Measurements from ENCODE around the gene RCAN3.
"Not testable (repeated sequence)": the region's sequence is repeated elsewhere in the genome, so short reads cannot be mapped to it uniquely, and the experiment has no call there.

Gene RCAN3

DNA sequence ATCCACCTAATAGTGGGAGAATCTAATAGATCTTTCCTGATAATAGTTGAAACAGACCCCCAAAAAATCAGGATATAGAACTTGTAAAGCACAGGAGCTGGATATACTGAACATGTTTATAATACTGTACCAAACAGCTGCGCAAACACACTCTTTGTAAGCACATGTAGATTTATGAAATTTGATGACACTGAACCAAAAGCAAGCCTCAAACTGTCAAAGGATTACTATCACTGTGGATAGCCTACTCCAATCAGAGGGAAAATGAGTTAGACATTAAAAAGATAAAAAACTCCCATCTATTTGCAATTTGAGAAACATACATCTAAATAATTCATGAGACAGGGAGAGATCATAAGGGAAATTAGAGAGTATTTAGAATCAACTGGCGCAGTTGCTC, 26.1 kb downstream of the RCAN3 start:
- Histone ChIP-seq H3K9ac (ENCODE audit: insufficient read length) (no peak overlapping the region), H3K9me3 (ENCODE audit: low read depth, low read length) (no peaks in the 10 kb centered on the region)
- no peak for DNase-seq (ENCODE audit: low read depth, low spot score)

DNA sequence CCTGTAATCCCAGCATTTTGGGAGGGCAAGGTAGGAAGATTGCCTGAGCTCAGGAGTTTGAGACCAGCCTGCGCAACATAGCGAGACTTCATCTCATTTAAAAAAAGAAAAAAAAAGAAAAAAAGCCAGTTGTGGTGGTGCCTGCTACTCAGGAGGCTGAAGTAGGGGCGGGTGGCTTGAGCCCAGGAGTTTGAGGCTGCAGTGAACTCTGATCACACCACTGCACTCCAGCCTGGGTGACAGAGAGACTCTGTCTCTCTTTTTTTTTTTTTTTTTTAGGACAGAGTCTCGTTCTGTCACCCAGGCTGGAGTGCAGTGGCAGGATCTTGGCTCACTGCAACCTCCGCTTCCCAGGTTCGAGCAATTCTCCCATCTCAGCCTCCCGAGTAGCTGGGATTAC, 26.7 kb downstream of the RCAN3 start:
- DNase-seq (ENCODE audit: low read depth, low spot score); H3K4me3 ChIP-seq; H3K9ac ChIP-seq (ENCODE audit: insufficient read length); H3K27ac ChIP-seq; H3K9me3 ChIP-seq (ENCODE audit: low read depth, low read length); H3K36me3 ChIP-seq (ENCODE audit: insufficient read depth, low read length): not testable (repeated sequence)

More for the DNA sequence above, 26.1 kb downstream of the RCAN3 start:
- TF ChIP-seq POLR2AphosphoS5 (IDR thresholded peaks at IDR 0.05; ENCODE audit: borderline replicate concordance, low read depth, low read length) (no peak), FOXP2 (optimal IDR thresholded peaks at IDR 0.05; ENCODE audit: control extremely low read depth, extremely low read length, insufficient read depth) (no peak), EZH2 (IDR thresholded peaks at IDR 0.05) (no peak)
- Histone ChIP-seq H3K27ac (no peak overlapping the region), H3K36me3 (ENCODE audit: insufficient read depth, low read length) (no peaks in the 10 kb centered on the region), H3K4me3 (no peak overlapping the region)

DNA sequence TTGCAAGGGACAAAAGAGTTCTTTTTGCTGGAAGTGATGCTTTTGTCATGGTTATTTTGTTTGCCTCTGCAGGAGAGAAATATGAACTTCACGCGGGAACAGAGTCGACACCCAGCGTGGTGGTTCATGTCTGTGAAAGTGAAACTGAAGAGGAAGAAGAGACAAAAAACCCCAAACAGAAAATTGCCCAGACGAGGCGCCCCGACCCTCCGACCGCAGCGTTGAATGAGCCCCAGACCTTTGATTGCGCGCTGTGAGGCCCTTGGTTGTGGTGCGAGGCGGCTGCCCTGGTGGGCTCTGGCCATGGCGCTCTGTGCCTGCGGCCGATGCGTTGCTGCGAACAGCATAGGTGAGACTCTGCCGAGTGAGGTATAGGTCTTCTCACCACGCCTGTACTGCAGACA, 32.4 kb downstream of the RCAN3 start:
- TF ChIP-seq POLR2AphosphoS5 (IDR thresholded peaks at IDR 0.05; ENCODE audit: borderline replicate concordance, low read depth, low read length) (no peak), EZH2 (IDR thresholded peaks at IDR 0.05) (no peak), FOXP2 (optimal IDR thresholded peaks at IDR 0.05; ENCODE audit: control extremely low read depth, extremely low read length, insufficient read depth) (no peak)
- H3K4me3 ChIP-seq = no peak overlapping the region
- peak overlapping the region; percentile 7; the same call in 1 of the 2 replicates for H3K27ac ChIP-seq
- H3K36me3 ChIP-seq (ENCODE audit: insufficient read depth, low read length) = peaks cover 5% of the 10 kb centered on the region; the same call in 1 of the 2 replicates
- no peak for DNase-seq (ENCODE audit: low read depth, low spot score)
- H3K9me3 ChIP-seq (ENCODE audit: low read depth, low read length) = no peaks in the 10 kb centered on the region
- no peak overlapping the region for H3K9ac ChIP-seq (ENCODE audit: insufficient read length)

DNA sequence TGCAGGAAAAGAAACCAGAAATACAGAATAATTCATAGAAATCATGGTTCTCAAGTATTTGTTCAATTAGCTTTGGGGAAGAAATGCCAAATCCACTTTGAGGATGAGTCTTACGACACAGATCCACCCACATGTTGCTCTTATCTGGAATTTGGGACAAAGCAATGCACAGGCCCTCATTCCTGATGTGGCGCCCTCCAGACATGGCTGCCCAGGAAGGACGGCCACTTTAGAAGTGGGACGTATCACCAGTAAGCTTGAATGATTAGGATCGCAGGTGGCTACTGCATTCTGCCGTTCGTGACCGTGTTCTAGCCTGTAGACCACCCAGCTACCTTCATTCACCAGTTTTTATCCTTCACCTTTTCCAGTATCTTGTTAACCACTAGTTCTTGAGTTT, 33.1 kb downstream of the RCAN3 start:
- no peak for DNase-seq (ENCODE audit: low read depth, low spot score)
- H3K27ac ChIP-seq = peak overlapping the region; percentile 99
- TF ChIP-seq POLR2AphosphoS5 (IDR thresholded peaks at IDR 0.05; ENCODE audit: borderline replicate concordance, low read depth, low read length) (no peak), FOXP2 (optimal IDR thresholded peaks at IDR 0.05; ENCODE audit: control extremely low read depth, extremely low read length, insufficient read depth) (no peak), EZH2 (IDR thresholded peaks at IDR 0.05) (no peak)
- peak overlapping the region; percentile 69 for H3K9ac ChIP-seq (ENCODE audit: insufficient read length)
- peaks cover 5% of the 10 kb centered on the region; the same call in 1 of the 2 replicates for H3K36me3 ChIP-seq (ENCODE audit: insufficient read depth, low read length)
- H3K4me3 ChIP-seq = peak overlapping the region; percentile 74; the same call in 1 of the 2 replicates
- H3K9me3 ChIP-seq (ENCODE audit: low read depth, low read length) = no peaks in the 10 kb centered on the region

DNA sequence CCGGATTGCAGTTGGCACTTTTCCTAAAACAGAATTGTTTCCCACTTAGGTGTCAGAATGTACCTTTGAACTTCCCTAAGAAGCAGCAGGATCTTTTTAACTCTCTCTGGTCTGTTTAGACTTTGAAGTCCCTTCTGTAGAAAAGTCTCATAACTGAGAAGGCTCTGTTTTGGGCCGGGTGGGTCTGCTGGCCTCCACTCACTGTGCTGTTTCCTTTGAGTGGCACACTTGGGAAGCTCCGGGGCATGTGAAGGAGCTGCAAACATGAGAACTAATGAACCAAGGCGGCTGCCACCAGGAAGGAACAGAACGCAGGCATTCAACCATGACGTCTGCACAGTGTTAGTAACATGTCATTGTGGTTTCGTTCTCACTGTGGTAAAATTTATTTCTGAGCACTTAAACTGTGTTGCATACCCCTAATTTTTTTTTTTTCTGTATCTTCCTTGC, 33.8 kb downstream of the RCAN3 start:
- Histone ChIP-seq H3K4me3 (peak overlapping the region; percentile 74), H3K36me3 (ENCODE audit: insufficient read depth, low read length) (peaks cover 5% of the 10 kb centered on the region; the same call in 1 of the 2 replicates), H3K9ac (ENCODE audit: insufficient read length) (peak overlapping the region; percentile 69), H3K9me3 (ENCODE audit: low read depth, low read length) (no peaks in the 10 kb centered on the region), H3K27ac (peak overlapping the region; percentile 99)
- TF ChIP-seq POLR2AphosphoS5 (IDR thresholded peaks at IDR 0.05; ENCODE audit: borderline replicate concordance, low read depth, low read length) (peak; percentile 45; the same call in 1 of the 2 replicates), FOXP2 (optimal IDR thresholded peaks at IDR 0.05; ENCODE audit: control extremely low read depth, extremely low read length, insufficient read depth) (peak; percentile 96), EZH2 (IDR thresholded peaks at IDR 0.05) (no peak)
- DNase-seq (ENCODE audit: low read depth, low spot score) = peak; percentile 97

DNA sequence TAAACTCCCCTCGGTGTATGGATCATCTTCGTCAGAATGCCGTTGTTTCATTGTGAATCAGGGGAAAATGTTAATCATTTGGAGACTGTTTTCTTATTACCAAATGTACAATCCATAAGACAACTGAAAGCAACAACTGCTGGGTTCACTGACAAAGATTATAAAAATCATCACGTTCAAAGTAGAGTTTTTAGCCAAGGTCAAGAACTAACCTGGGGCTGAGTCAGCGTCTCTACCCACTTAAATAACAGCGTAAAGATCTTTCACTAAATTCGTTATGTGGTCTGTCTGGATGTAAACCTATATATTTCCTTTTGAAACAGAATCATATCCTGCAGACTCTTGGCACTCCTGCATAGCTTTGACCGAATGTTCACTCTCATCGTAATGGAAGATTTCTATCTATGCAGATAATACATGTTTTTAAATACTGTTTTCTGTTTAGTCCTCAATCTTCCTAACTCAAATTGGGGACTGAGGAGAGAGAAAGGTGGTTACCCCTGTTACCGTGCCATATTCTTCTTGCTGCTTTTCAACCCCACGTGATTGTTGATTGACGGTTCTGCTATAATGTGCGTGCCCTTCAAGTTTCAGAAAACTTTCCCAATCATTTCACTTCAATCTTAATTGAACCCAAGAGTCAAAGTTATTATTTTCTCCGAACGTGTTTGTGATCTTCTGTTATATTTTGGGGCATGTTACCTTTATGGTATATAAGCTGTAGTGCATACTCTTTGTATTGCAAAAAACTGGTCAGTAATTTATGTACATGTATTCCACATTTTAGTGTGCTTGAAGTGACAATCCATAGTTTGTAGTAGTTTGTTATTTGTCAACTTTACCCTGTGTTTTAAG, 37.6 kb downstream of the RCAN3 start:
- Histone ChIP-seq H3K9ac (ENCODE audit: insufficient read length) (peak overlapping the region; percentile 0), H3K9me3 (ENCODE audit: low read depth, low read length) (no peaks in the 10 kb centered on the region), H3K36me3 (ENCODE audit: insufficient read depth, low read length) (peaks cover 5% of the 10 kb centered on the region; the same call in 1 of the 2 replicates), H3K4me3 (no peak overlapping the region), H3K27ac (peak overlapping the region; percentile 56)
- TF ChIP-seq FOXP2 (optimal IDR thresholded peaks at IDR 0.05; ENCODE audit: control extremely low read depth, extremely low read length, insufficient read depth) = no peak
- no peak for TF ChIP-seq POLR2AphosphoS5 (IDR thresholded peaks at IDR 0.05; ENCODE audit: borderline replicate concordance, low read depth, low read length)
- TF ChIP-seq EZH2 (IDR thresholded peaks at IDR 0.05) = no peak
- no peak for DNase-seq (ENCODE audit: low read depth, low spot score)

DNA sequence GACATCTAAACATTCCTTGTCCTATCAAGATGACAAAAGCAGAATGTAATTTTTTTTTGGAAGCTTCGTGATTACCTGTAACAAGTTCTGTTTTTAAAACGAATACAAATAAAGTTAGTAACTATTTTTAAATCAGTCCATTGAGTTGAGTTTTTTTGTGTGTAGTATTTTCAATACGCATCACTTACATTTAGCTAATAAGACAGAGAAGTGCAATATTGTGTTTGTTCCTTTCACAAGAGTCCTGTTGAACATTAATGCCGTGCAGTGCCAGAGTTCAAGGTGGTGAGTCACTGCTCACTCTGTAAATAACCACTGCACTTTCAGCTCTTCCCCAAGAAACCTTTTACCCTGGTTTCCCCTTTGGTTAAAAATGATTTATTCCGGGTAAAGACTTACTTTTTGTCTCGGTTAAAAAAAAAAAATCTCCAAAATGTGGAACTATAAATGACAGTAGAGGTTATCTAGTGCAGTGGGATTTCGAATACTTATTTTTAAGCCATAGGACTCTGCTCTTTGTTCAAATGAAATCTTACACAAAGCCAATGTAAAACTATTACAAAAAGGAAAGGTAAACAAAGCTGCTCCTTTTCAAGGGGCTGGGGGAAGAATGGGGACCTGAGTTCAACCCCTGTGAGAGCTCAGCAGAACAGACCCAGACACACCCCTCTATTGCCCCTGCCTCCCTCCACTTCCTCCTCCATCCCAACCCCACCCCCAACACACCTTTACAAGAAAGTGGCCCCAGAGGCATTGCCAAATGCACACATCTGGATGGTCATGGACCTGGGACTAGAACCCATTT, 38.5 kb downstream of the RCAN3 start:
- TF ChIP-seq FOXP2 (optimal IDR thresholded peaks at IDR 0.05; ENCODE audit: control extremely low read depth, extremely low read length, insufficient read depth) = no peak
- TF ChIP-seq POLR2AphosphoS5 (IDR thresholded peaks at IDR 0.05; ENCODE audit: borderline replicate concordance, low read depth, low read length) = no peak
- TF ChIP-seq EZH2 (IDR thresholded peaks at IDR 0.05) = no peak
- no peak overlapping the region for H3K27ac ChIP-seq
- no peaks in the 10 kb centered on the region for H3K9me3 ChIP-seq (ENCODE audit: low read depth, low read length)
- no peak for DNase-seq (ENCODE audit: low read depth, low spot score)
- H3K9ac ChIP-seq (ENCODE audit: insufficient read length) = no peak overlapping the region
- H3K4me3 ChIP-seq = no peak overlapping the region
- peaks cover under 1% of the 10 kb centered on the region; the same call in 1 of the 2 replicates for H3K36me3 ChIP-seq (ENCODE audit: insufficient read depth, low read length)

DNA sequence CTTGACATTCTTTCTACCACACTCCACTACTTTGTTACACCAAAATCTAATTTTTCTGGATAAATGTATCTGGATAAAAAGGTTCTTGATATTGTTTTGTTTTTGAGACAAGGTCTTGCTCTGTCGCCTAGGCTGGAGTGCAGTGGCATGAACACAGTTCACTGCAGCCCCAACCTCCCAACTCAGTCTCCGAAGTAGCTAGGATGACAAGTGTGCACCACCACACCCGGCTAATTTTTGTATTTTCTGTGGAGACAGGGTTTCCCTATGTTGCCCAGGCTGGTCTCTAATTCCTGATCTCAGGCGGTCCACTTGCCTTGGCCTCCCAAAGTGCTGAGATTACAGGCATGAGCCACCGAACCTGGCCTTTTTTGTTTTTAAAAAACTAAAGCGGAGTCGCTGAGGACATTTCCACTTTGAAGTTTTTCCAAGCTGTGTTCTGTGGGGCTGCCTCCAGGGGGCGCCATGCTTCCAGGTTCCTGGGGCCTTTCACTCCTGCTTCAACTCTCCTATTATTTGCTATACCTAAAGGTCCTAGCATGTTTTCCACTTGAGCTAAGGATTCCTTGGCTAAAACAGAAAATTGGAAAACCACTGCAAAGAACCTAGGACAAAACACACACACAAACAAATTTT, 39.2 kb downstream of the RCAN3 start:
- TF ChIP-seq EZH2 (IDR thresholded peaks at IDR 0.05) (no peak), FOXP2 (optimal IDR thresholded peaks at IDR 0.05; ENCODE audit: control extremely low read depth, extremely low read length, insufficient read depth) (no peak), POLR2AphosphoS5 (IDR thresholded peaks at IDR 0.05; ENCODE audit: borderline replicate concordance, low read depth, low read length) (no peak)
- H3K27ac ChIP-seq = no peak overlapping the region
- H3K4me3 ChIP-seq = no peak overlapping the region
- DNase-seq (ENCODE audit: low read depth, low spot score) = no peak
- no peak overlapping the region for H3K9ac ChIP-seq (ENCODE audit: insufficient read length)
- H3K36me3 ChIP-seq (ENCODE audit: insufficient read depth, low read length) = no peaks in the 10 kb centered on the region
- H3K9me3 ChIP-seq (ENCODE audit: low read depth, low read length) = no peaks in the 10 kb centered on the region

Measured in SK-N-MC (cell line).